HT1080 (cell line): ENCODE measurements around the gene COPG1. TPM values are rescaled to one million over a fixed set of nuclear protein-coding genes. Genes with fewer than 3 reads are reported as not detected.

Source experiments
- DNase-seq: peaks from one replicate; pipeline ENCODE4 v3.0.0-alpha.2; 2015; ENCODE audit warnings: low read depth
- total RNA-seq: library from RNA; depleted of rRNA; stranded (reverse); fragments of >200 nt; shearing (Covaris generic); gene quantifications from 2 replicates; pipeline ENCODE4 v1.2.3, GENCODE V29; 2014

COPG1 gene
- total RNA-seq, 1 experiment from 2014 or later: 158 TPM

- DNase-seq: peak; percentile 68
Observed at GRCh38 chr3:129313665-129314385, 64.4 kb downstream of the COPG1 start.

- peak; percentile 92 for DNase-seq
Observed at GRCh38 chr3:129314386-129315222, 65.2 kb downstream of the COPG1 start.

DNA sequence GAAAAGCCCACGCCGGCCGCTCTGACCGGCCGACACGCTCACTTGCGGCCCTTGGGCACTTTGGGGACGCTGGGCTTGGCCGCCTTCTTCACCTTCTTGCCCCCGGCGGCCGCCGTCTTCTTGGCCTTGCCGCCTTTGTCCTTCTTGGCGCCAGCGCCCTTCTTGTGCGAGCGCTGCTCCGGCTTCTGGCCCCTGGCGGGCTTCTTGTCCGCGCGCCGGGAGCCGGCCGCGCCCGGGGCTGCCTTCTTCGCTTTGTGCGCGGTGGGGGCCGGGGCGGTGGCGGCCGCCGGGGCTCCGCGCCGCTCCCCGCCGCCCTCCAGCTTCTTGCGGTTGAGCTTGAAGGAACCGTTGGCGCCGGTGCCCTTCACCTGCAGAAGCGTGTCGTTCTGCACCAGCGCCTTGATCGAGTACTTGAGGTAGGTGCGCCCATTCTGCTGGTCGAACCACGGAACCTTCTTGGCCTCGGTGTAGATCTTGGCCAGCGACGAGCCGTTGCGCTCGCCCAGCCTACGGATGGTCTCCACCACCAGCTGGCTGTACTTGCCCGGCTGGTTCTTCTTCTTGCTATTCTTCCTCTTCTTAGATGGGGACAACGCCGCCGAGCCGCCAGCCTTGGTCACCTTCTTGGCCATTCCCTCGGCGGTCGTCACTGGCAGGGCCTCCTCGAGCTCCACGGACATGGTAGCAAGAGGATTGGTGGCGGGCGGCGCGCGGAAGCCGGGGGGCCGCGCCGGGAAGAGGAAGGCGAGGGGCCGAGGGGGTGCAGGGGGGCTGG is 66.0 kb downstream of the COPG1 start:
- DNase-seq: no peak

DNA sequence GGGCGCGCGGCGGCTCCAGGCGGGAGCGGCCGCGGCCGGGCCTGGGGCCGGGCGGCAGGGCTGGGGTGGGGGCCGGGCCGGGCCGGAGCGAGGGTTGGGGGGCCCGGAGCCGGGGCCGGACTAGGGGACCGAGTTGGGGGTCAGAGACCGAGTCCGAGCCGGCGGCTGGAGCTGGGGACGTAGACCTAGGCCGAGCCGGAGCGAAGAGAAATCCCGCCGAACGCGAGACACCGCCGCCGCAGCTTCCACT is 66.5 kb downstream of the COPG1 start:
- no peak for DNase-seq

- peak; percentile 83 for DNase-seq
Observed at GRCh38 chr3:129316248-129317013, 67.0 kb downstream of the COPG1 start.

GRCh38 chr3:129317014-129317771 is 67.8 kb downstream of the COPG1 start:
- DNase-seq: no peak

DNA sequence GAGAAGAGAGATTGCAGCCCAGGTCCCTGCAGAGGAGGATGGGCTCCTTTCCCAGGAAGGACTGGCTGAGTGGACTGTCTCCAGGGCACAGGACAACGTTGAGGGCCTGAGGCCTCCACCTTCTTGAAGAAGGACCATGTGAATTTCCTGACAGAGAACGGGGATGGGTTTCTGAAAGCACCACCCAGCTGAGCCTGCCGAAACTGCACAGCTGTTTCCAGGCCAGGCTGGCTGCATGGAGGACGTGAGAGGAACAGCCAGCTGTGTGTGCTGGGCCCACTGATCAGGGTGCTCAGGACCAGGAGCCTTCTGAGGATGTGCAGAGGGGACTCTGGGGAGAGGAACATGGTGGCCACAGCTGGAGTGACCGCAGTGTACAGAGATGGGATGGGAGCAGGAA is 68.4 kb downstream of the COPG1 start:
- no peak for DNase-seq

DNA sequence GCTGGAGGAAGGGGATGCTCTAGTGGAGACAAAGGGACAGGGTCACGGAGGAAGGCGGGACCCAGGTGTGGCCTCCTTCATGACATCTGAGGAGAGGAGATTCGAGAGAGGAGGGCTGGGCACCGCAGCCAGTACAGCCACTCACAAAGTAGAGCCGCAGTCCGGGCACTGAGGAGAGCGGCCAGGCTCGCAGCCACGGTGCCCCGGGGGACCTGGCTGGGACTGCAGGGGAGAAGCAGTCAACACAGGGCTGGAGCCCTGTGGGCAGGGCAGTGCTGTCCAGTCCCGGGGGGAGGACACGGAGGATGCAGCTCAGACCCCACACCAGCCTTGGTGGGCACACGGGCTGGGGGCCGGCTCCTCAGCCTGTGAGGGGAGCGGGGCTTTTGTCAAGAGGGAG is 69.5 kb downstream of the COPG1 start:
- no peak for DNase-seq

- no peak for DNase-seq
Observed at GRCh38 chr3:129320261-129320660, 70.9 kb downstream of the COPG1 start.

DNA sequence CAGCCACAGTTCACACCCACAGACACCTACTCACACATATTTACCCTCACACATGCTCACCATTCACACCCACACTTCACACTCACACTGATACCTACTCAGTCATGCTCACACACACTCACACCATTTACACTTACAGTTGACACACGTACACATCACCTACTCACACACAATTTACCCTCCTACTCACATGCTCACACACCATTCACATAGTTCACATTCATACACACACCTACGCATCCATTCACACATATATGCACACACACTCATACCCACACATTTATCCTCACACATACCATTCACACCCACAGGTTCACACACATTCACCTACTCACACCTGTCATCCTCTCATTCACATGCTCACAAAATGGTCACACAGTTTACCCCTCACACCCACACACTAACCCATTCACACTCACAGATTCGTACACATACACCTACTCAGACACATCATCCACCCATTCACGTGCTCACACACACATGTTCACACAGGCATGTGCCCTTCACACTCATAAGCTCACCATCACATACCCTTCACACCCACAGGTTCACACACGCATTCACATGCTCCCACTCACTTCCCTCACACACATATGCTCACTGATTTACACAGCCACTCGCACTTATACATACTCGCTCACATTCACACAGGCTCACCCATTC is 71.5 kb downstream of the COPG1 start:
- no peak for DNase-seq

DNA sequence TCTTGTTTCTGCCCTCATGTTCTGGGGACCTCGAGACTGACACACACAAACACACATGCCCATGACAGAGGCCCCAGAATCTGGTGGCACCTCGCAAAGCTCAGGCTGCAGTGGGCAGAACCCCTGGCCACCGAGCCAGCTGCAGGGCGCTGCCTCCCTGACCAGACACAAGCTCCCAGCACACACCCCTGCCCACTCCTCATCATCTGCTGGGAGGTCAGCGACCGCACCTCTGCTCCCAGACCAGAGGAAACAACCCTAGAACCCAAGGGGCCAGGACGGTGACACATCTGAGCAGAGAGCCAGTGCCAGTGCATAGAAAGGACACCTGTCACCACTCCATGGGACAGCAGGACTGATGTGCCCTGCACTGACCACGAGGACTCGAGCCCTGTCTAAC is 72.5 kb downstream of the COPG1 start:
- no peak for DNase-seq

- DNase-seq: no peak
Observed at GRCh38 chr3:129323651-129324294, 74.4 kb downstream of the COPG1 start.

DNA sequence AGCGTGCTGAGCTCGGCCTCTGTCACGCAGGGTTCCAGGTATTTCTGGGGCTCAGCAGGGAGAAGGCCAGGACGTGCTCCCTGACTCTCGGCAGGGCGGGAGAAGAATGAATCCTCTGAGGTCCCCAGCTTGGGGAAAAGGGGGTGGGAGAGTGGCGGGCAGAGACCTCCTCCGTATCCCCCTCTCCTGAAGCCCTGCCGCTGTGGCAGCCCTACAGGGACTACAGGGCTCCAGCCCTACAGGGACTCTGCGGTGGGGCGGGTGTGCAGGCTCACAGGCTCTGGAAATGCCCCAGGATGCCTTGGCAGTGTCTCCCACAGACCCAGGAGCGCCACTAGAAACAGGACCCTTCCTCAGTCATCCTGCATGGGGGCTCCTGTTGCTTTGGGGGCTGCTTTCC is 75.4 kb downstream of the COPG1 start:
- DNase-seq: no peak

DNA sequence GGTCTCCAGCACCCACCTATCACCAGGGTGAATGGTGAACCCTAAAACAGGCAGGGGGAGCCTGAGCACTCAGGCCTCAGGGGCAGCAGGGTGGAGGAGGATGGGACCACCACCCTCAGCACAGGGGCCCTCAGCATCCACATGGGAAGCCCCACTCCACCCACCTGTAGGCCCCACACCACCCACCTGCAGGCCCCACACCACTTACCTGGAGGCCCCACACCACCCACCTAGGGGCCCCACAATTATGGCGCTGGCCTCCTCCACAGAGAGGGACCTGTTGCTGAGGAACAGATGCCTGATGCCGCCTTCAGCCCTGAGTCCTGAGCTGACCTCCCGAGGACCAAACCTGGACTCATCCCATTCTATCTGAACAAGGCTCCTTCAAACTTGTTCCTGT is 76.0 kb downstream of the COPG1 start:
- no peak for DNase-seq

DNA sequence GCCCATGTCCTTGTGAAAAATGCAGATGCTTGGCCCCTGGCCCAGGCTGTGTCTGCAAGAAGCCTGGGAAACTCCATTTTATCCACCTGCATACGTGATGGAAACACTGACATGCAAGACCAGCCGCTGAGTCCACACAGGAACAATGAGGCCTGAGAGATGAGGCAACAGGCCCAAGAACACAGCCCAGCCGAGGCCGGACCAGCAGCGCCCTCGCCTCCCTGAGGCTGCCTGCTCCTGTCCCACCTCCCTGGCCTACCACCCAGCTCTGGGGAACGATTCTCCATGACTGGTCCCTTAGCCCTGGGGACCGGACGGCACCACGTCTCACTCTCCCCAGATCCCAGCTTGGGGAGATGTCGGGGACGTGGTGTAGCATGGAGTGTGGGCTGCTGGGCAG is 76.7 kb downstream of the COPG1 start:
- DNase-seq: no peak

- DNase-seq: no peak
Observed at GRCh38 chr3:129326595-129326994, 77.2 kb downstream of the COPG1 start.
